Spleen (tissue), 7 donors: ENCODE results near the gene COQ9.

Experiments used
- POLR2A ChIP-seq, 3 donors: fragments of 450-650 bp; IDR thresholded peaks; one replicate each; pipeline ENCODE4 v1.5.1; 2017; ENCODE audit warnings: antibody characterized with exemption in 3 of 3, mild to moderate bottlenecking in 1 of 3
- TF ChIP-seq, protein P1 (sequence below), 11 experiments: fragments of 200-600 bp in 7 of 11; fragments of 450-650 bp in 4 of 11; sonication (generic) in 4 of 11; IDR thresholded peaks in 8 of 11; conservative IDR thresholded peaks in 3 of 11; 1 replicate in 7 of 11; 2 replicates in 4 of 11; pipeline versions ENCODE4 v1.4.0 to v1.8.0; 2016 to 2021; ENCODE audit warnings: antibody characterized with exemption in 11 of 11, inconsistent platforms in 4 of 11, mild to moderate bottlenecking in 1 of 11
- donor health status: DM: no; HTN: no; CAD: no; lungs with moderate emphysema.
- donor health status: DM: no; HTN: no; CAD: no.
- donor health status: DM: no; HTN: no; CAD: no.

DNA sequence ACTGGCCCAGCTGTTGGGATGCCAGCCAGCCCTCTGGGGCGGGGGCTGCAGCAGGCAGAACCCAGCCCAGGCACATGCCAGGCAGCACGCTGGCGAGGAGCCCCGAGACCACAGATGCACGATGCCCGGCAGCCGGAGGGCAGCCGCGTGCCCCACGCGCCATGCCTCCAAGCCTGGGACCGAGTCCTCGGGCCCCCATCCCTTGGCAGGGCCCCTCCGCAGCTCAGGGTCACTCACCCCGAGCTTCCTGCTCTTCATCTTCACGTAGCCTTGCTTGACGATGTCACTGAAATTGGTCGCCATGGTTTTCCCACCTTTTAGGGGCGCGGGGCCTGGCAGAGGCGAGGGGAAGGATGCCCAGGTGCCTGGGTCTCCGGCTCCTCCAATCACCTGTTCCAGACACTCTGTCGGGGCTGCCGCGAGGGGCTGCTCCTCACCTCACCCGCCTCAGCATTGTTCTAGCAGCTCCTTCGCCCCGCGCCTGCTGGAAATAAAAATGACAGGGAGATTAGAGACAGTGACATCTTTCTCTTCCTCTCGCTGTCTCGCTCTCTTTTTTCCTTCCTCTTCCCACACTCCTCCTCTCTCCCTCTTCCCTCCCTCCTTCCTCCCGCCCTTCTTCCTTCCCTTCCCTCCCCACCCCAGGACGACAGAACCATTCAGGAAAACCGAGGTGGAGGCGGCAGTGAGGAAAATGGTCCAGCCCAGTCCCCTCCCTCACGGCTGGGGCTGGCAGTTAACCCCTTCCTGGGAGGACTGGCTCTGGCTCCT is 32.1 kb downstream of the COQ9 start:
- TF ChIP-seq, protein P1, sequence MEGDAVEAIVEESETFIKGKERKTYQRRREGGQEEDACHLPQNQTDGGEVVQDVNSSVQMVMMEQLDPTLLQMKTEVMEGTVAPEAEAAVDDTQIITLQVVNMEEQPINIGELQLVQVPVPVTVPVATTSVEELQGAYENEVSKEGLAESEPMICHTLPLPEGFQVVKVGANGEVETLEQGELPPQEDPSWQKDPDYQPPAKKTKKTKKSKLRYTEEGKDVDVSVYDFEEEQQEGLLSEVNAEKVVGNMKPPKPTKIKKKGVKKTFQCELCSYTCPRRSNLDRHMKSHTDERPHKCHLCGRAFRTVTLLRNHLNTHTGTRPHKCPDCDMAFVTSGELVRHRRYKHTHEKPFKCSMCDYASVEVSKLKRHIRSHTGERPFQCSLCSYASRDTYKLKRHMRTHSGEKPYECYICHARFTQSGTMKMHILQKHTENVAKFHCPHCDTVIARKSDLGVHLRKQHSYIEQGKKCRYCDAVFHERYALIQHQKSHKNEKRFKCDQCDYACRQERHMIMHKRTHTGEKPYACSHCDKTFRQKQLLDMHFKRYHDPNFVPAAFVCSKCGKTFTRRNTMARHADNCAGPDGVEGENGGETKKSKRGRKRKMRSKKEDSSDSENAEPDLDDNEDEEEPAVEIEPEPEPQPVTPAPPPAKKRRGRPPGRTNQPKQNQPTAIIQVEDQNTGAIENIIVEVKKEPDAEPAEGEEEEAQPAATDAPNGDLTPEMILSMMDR (IDR thresholded peaks at IDR 0.05 in 8 of 11, conservative IDR thresholded peaks at IDR 0.05 in 3 of 11) = no peak
- TF ChIP-seq POLR2A (IDR thresholded peaks at IDR 0.05) = no peak
